PC-9 (cell line): ENCODE results near the gene VWA7.

Source experiments
- CTCF ChIP-seq: fragments of 200-600 bp; sonication (generic); conservative IDR thresholded peaks from 2 replicates; pipeline ENCODE4 v1.6.1; 2017; ENCODE audit warnings: mixed run types, antibody characterized with exemption, mild to moderate bottlenecking, moderate library complexity
- EZH2 ChIP-seq: fragments of 200-600 bp; sonication (generic); IDR thresholded peaks from 2 replicates; pipeline ENCODE4 v1.8.0; 2017; ENCODE audit warnings: antibody characterized with exemption, low read depth

- TF ChIP-seq EZH2 (no peak), CTCF (no peak)
Measured at GRCh38 chr6:31744422-31744821, 32.7 kb downstream of the VWA7 start.
